ENCODE results near the gene STC2. TPM values are rescaled to one million over a fixed set of nuclear protein-coding genes. Genes with fewer than 3 reads are reported as not detected.
"Not testable (repeated sequence)": the region's sequence is repeated elsewhere in the genome, so short reads cannot be mapped to it uniquely, and the experiment has no call there.

STC2 gene
- total RNA-seq, 2 experiments from 2014 or later, result 31.5 to 49.6 TPM

- CTCF ChIA-PET, result interaction anchor here (9.5 kb wide), 1 partner anchor 40 kb away, joined by 164 read pairs; the partner anchor contains the start of gene STC2
- no peaks in the 10 kb centered on the region for H3K9me3 Mint-ChIP-seq (ENCODE audit: low read depth)
- H3K36me3 Mint-ChIP-seq (ENCODE audit: low read depth), result no peaks in the 10 kb centered on the region
- POLR2A ChIA-PET, result no interaction called here
- H3K4me1 Mint-ChIP-seq, result peaks cover 12% of the 10 kb centered on the region
- no peak overlapping the region for H3K4me3 Mint-ChIP-seq
- intact Hi-C loops (cut with DNase I, micrococcal nuclease), result no loop called here
- peaks cover 39% of the 10 kb centered on the region for H3K27me3 Mint-ChIP-seq
- no peak for ATAC-seq
- H3K27ac Mint-ChIP-seq, result no peak overlapping the region
- DNase-seq, result no peak
Observed at GRCh38 chr5:173290477-173291131, 37.6 kb downstream of the STC2 start.

GRCh38 chr5:173289372-173289771 lies 38.8 kb downstream of the STC2 start:
- no peak for ATAC-seq
- ChIA-PET CTCF (interaction anchor here (0.7 to 9.5 kb wide), 2 partner anchors 41 to 75 kb away, joined by 3 to 164 read pairs; partner anchors contain the start of gene STC2), POLR2A (no interaction called here)
- Mint-ChIP-seq H3K27ac (no peak overlapping the region), H3K4me3 (no peak overlapping the region), H3K27me3 (peaks cover 42% of the 10 kb centered on the region), H3K9me3 (ENCODE audit: low read depth) (peaks cover 3% of the 10 kb centered on the region), H3K36me3 (ENCODE audit: low read depth) (no peaks in the 10 kb centered on the region), H3K4me1 (peaks cover 9% of the 10 kb centered on the region)
- no peak for DNase-seq
- intact Hi-C loops (cut with DNase I, micrococcal nuclease), result no loop called here

- Mint-ChIP-seq H3K36me3 (ENCODE audit: low read depth) (no peaks in the 10 kb centered on the region), H3K4me1 (peaks cover 6% of the 10 kb centered on the region), H3K4me3 (no peak overlapping the region), H3K9me3 (ENCODE audit: low read depth) (peaks cover 3% of the 10 kb centered on the region), H3K27ac (no peak overlapping the region), H3K27me3 (peaks cover 39% of the 10 kb centered on the region)
- ChIA-PET CTCF (interaction anchor here (0.6 to 9.5 kb wide), 3 partner anchors 15 to 75 kb away, joined by 3 to 164 read pairs (median 3); partner anchors contain the start of gene STC2), POLR2A (no interaction called here)
- intact Hi-C loops (cut with DNase I, micrococcal nuclease), result no loop called here
- DNase-seq (no peak), ATAC-seq (no peak)
Observed at GRCh38 chr5:173288632-173289031, 39.6 kb downstream of the STC2 start.

GRCh38 chr5:173287086-173287485 lies 41.1 kb downstream of the STC2 start:
- intact Hi-C loops (cut with DNase I, micrococcal nuclease), result no loop called here
- Mint-ChIP-seq H3K27ac (no peak overlapping the region), H3K27me3 (peaks cover 43% of the 10 kb centered on the region), H3K9me3 (ENCODE audit: low read depth) (peaks cover 3% of the 10 kb centered on the region), H3K4me3 (no peak overlapping the region), H3K4me1 (peaks cover 9% of the 10 kb centered on the region), H3K36me3 (ENCODE audit: low read depth) (no peaks in the 10 kb centered on the region)
- ATAC-seq (no peak), DNase-seq (no peak)
- ChIA-PET POLR2A (no interaction called here), CTCF (no interaction called here)

- peaks cover 43% of the 10 kb centered on the region for H3K27me3 Mint-ChIP-seq
- intact Hi-C loops (cut with DNase I, micrococcal nuclease), result loop anchor here (2.0 to 5.0 kb wide), 3 partner anchors 300 to 572 kb away; partner anchors contain the start of gene RPL26L1 (in 1 of the 2)
- H3K27ac Mint-ChIP-seq; DNase-seq; H3K4me3 Mint-ChIP-seq; ATAC-seq; H3K36me3 Mint-ChIP-seq (ENCODE audit: low read depth); H3K4me1 Mint-ChIP-seq; POLR2A ChIA-PET; H3K9me3 Mint-ChIP-seq (ENCODE audit: low read depth): not testable (repeated sequence)
- CTCF ChIA-PET, result interaction anchor here (0.7 to 0.8 kb wide), 3 partner anchors 16 to 678 kb away, joined by 3 to 4 read pairs (median 3); no protein-coding TSS in a partner anchor
Observed at GRCh38 chr5:173284343-173284958, 43.8 kb downstream of the STC2 start.

- peaks cover 9% of the 10 kb centered on the region for H3K4me1 Mint-ChIP-seq
- ATAC-seq (peak; percentile 96), DNase-seq (peak; percentile 90)
- H3K9me3 Mint-ChIP-seq (ENCODE audit: low read depth), result peaks cover 3% of the 10 kb centered on the region
- peaks cover 44% of the 10 kb centered on the region for H3K27me3 Mint-ChIP-seq
- no peaks in the 10 kb centered on the region for H3K36me3 Mint-ChIP-seq (ENCODE audit: low read depth)
- ChIA-PET CTCF (interaction anchor here (0.6 to 0.8 kb wide), 5 partner anchors 9 to 677 kb away, joined by 3 to 4 read pairs (median 3); no protein-coding TSS in a partner anchor), POLR2A (interaction anchor here (0.5 kb wide), 1 partner anchor 40 kb away, joined by 3 read pairs; no protein-coding TSS in a partner anchor)
- intact Hi-C loops (cut with DNase I, micrococcal nuclease), result loop anchor here (1.0 to 5.0 kb wide), 10 partner anchors 45 to 571 kb away; partner anchors contain the start of genes BNIP1 (in 1 of the 2) and RPL26L1 (in 1 of the 2)
- peak overlapping the region; percentile 25 for H3K4me3 Mint-ChIP-seq
- H3K27ac Mint-ChIP-seq, result no peak overlapping the region
Observed at GRCh38 chr5:173283318-173284288, 44.6 kb downstream of the STC2 start.

- DNase-seq (no peak), ATAC-seq (no peak)
- CTCF ChIA-PET, result interaction anchor here (0.6 kb wide), 1 partner anchor 9 kb away, joined by 3 read pairs; no protein-coding TSS in a partner anchor
- Mint-ChIP-seq H3K27me3 (peaks cover 44% of the 10 kb centered on the region), H3K27ac (no peak overlapping the region), H3K36me3 (ENCODE audit: low read depth) (no peaks in the 10 kb centered on the region), H3K9me3 (ENCODE audit: low read depth) (peaks cover 3% of the 10 kb centered on the region), H3K4me3 (no peak overlapping the region), H3K4me1 (peaks cover 9% of the 10 kb centered on the region)
- POLR2A ChIA-PET, result no interaction called here
- intact Hi-C loops (cut with DNase I, micrococcal nuclease), result loop anchor here (1.0 to 5.0 kb wide), 9 partner anchors 45 to 571 kb away; partner anchors contain the start of genes BNIP1 (in 1 of the 2) and RPL26L1 (in 1 of the 2)
Observed at GRCh38 chr5:173282916-173283315, 45.3 kb downstream of the STC2 start.

GRCh38 chr5:173281910-173282309 lies 46.3 kb downstream of the STC2 start:
- Mint-ChIP-seq H3K4me3 (no peak overlapping the region), H3K27ac (no peak overlapping the region), H3K36me3 (ENCODE audit: low read depth) (no peaks in the 10 kb centered on the region), H3K4me1 (peaks cover 9% of the 10 kb centered on the region), H3K27me3 (peaks cover 45% of the 10 kb centered on the region), H3K9me3 (ENCODE audit: low read depth) (peaks cover 3% of the 10 kb centered on the region)
- intact Hi-C loops (cut with DNase I, micrococcal nuclease), result loop anchor here (2.0 to 5.0 kb wide), 4 partner anchors 115 to 570 kb away; partner anchors contain the start of gene RPL26L1 (in 1 of the 2)
- CTCF ChIA-PET, result no interaction called here
- DNase-seq (peak; percentile 17), ATAC-seq (peak; percentile 21)
- POLR2A ChIA-PET, result no interaction called here

- H3K27ac Mint-ChIP-seq, result no peak overlapping the region
- H3K36me3 Mint-ChIP-seq (ENCODE audit: low read depth), result no peaks in the 10 kb centered on the region
- peaks cover 7% of the 10 kb centered on the region for H3K4me1 Mint-ChIP-seq
- peaks cover 5% of the 10 kb centered on the region for H3K9me3 Mint-ChIP-seq (ENCODE audit: low read depth)
- H3K4me3 Mint-ChIP-seq, result no peak overlapping the region
- intact Hi-C loops (cut with DNase I, micrococcal nuclease), result no loop called here
- no peak for ATAC-seq
- POLR2A ChIA-PET, result no interaction called here
- DNase-seq, result no peak
- CTCF ChIA-PET, result no interaction called here
- H3K27me3 Mint-ChIP-seq, result peaks cover 44% of the 10 kb centered on the region
Observed at GRCh38 chr5:173279166-173279565, 49.0 kb downstream of the STC2 start.

GRCh38 chr5:173278641-173279040 lies 49.6 kb downstream of the STC2 start:
- ATAC-seq, result no peak
- intact Hi-C loops (cut with DNase I, micrococcal nuclease), result no loop called here
- Mint-ChIP-seq H3K9me3 (ENCODE audit: low read depth) (peaks cover 5% of the 10 kb centered on the region), H3K27ac (no peak overlapping the region), H3K27me3 (peaks cover 46% of the 10 kb centered on the region), H3K4me3 (no peak overlapping the region), H3K36me3 (ENCODE audit: low read depth) (no peaks in the 10 kb centered on the region), H3K4me1 (peaks cover 5% of the 10 kb centered on the region)
- no peak for DNase-seq
- ChIA-PET CTCF (no interaction called here), POLR2A (no interaction called here)

- ChIA-PET CTCF (no interaction called here), POLR2A (no interaction called here)
- ATAC-seq, result no peak
- Mint-ChIP-seq H3K36me3 (ENCODE audit: low read depth) (no peaks in the 10 kb centered on the region), H3K4me1 (peaks cover under 1% of the 10 kb centered on the region), H3K27ac (no peak overlapping the region), H3K27me3 (peaks cover 45% of the 10 kb centered on the region), H3K9me3 (ENCODE audit: low read depth) (peaks cover 5% of the 10 kb centered on the region), H3K4me3 (no peak overlapping the region)
- no peak for DNase-seq
- intact Hi-C loops (cut with DNase I, micrococcal nuclease), result no loop called here
Observed at GRCh38 chr5:173278172-173278571, 50.0 kb downstream of the STC2 start.
